Lower leg skin (tissue), 3 donors: Measurements from ENCODE around the gene ACTC1.

ENCODE experiments used
- POLR2A ChIP-seq, 2 donors: fragments of 450-650 bp; IDR thresholded peaks; one replicate each; pipeline ENCODE4 v1.6.1; 2016 to 2017; ENCODE audit warnings: antibody characterized with exemption in 2 of 2, mild to moderate bottlenecking in 1 of 2, moderate library complexity in 1 of 2
- TF ChIP-seq, protein P1 (sequence below), 3 donors: fragments of 450-650 bp; IDR thresholded peaks; one replicate each; pipeline ENCODE4 v1.5.1; 2016; ENCODE audit warnings: antibody characterized with exemption in 3 of 3, mild to moderate bottlenecking in 3 of 3, moderate library complexity in 2 of 3

DNA sequence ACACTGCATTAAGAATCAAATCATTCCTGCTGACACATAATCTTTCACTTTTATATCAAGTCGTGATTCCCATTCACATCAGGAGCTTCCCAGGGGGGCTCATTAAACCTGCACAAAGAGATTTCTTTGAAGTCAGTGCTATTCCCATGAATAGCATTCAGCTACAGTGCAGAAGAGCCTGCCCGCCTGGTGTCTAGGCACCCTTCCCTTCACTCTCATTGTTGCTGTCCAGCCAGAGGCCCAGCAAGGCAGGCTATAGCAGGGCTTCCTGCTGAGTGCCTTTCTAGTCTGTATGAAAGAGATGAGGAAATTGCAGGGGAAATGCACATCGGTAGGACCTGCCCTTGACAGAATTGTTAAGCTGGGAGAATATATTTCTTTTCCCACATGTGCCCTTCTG lies 36.0 kb downstream of the ACTC1 start:
- TF ChIP-seq, protein P1, sequence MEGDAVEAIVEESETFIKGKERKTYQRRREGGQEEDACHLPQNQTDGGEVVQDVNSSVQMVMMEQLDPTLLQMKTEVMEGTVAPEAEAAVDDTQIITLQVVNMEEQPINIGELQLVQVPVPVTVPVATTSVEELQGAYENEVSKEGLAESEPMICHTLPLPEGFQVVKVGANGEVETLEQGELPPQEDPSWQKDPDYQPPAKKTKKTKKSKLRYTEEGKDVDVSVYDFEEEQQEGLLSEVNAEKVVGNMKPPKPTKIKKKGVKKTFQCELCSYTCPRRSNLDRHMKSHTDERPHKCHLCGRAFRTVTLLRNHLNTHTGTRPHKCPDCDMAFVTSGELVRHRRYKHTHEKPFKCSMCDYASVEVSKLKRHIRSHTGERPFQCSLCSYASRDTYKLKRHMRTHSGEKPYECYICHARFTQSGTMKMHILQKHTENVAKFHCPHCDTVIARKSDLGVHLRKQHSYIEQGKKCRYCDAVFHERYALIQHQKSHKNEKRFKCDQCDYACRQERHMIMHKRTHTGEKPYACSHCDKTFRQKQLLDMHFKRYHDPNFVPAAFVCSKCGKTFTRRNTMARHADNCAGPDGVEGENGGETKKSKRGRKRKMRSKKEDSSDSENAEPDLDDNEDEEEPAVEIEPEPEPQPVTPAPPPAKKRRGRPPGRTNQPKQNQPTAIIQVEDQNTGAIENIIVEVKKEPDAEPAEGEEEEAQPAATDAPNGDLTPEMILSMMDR (IDR thresholded peaks at IDR 0.05), result no peak
- no peak for TF ChIP-seq POLR2A (IDR thresholded peaks at IDR 0.05)
